Panc1 (cell line): Measurements from ENCODE around the gene SPINT1. TPM values are rescaled to one million over a fixed set of nuclear protein-coding genes. Genes with fewer than 3 reads are reported as not detected.

Source experiments
- ATAC-seq: fragments of 200-7000 bp; cut with Tn5 transposase; 2 replicates; pipeline ENCODE4 v1.9.1; 2020; ENCODE audit warnings: mild to moderate bottlenecking, moderate library complexity
- BruUV-seq: library from RNA; stranded (reverse); fragments of 400-500 nt; replicated peaks from 2 replicates; lab custom pipeline; 2021; lab: Mats Ljungman, UMichigan
- CTCF ChIA-PET: fragments of 300-600 bp; sonication (Branson Sonifier 250); formaldehyde crosslinking; loops from one replicate; lab custom pipeline; 2022; ENCODE audit warnings: antibody characterized with exemption; lab: Charles Lee
- POLR2A ChIA-PET: fragments of 300-600 bp; sonication (Branson Sonifier 250); formaldehyde crosslinking; loops from one replicate; lab custom pipeline; 2022; ENCODE audit warnings: antibody characterized with exemption; lab: Charles Lee
- DNase-seq: peaks from one replicate; pipeline ENCODE4 v3.0.0-alpha.2; 2010; ENCODE audit warnings: low read depth, low spot score
- H3K27ac ChIP-seq: 2 replicates; pipeline ENCODE4 v1.5.1; 2011; ENCODE audit warnings: mild to moderate bottlenecking, low read length, inconsistent platforms
- H3K27me3 ChIP-seq: fragments of 200-500 bp; sonication (Bioruptor generic); 2 replicates; pipeline ENCODE4 v1.6.0; 2014; ENCODE audit warnings: low read length, inconsistent platforms; ENCODE audit not compliant: control insufficient read depth, insufficient read depth
- H3K36me3 ChIP-seq: fragments of 200-500 bp; sonication (Bioruptor generic); 2 replicates; pipeline ENCODE4 v1.5.1; 2014; ENCODE audit warnings: inconsistent platforms, mild to moderate bottlenecking, low read length, moderate library complexity; ENCODE audit not compliant: control insufficient read depth, insufficient read depth
- H3K4me1 ChIP-seq: 2 replicates; pipeline ENCODE4 v1.5.1; 2011; ENCODE audit warnings: inconsistent platforms, mild to moderate bottlenecking, low read length, moderate library complexity; ENCODE audit not compliant: control insufficient read depth, insufficient read depth
- H3K4me3 ChIP-seq, 2 experiments: 2 replicates each; pipeline ENCODE4 v1.5.1; 2011 to 2012; ENCODE audit warnings: low read depth in 2 of 2, low read length in 2 of 2, mild to moderate bottlenecking in 2 of 2, inconsistent platforms in 1 of 2, moderate library complexity in 1 of 2
- H3K9me3 ChIP-seq: fragments of 200-500 bp; sonication (Bioruptor generic); 2 replicates; pipeline ENCODE4 v1.5.1; 2014; ENCODE audit warnings: low read depth, mild to moderate bottlenecking, inconsistent platforms, low read length, moderate library complexity; ENCODE audit not compliant: control insufficient read depth, insufficient read depth
- POLR2AphosphoS5 ChIP-seq: IDR thresholded peaks from 2 replicates; pipeline ENCODE4 v1.6.1; 2012; ENCODE audit warnings: mild to moderate bottlenecking, low read depth, low read length, moderate library complexity
- SIN3A ChIP-seq: IDR thresholded peaks from 2 replicates; pipeline ENCODE4 v1.6.1; 2012; ENCODE audit warnings: low read depth, mild to moderate bottlenecking, low read length, moderate library complexity, borderline replicate concordance; ENCODE audit not compliant: insufficient read depth
- TCF7L2 ChIP-seq: IDR thresholded peaks from 2 replicates; pipeline ENCODE4 v1.6.1; 2011; ENCODE audit warnings: mild to moderate bottlenecking, low read depth, low read length, inconsistent platforms
- in situ Hi-C: cut with HindIII; loops from 2 replicates; pipeline ENCODE4 v1.10.0; 2016; ENCODE audit warnings: low sequenced_read_pairs, low pct_unique_long_range_greater_than_20kb
- intact Hi-C: fragments of 100-400 bp; cut with micrococcal nuclease; formaldehyde crosslinking; loops from one replicate; pipeline ENCODE4 v1.10.0; 2022; ENCODE audit not compliant: unreplicated experiment
- total RNA-seq: library from RNA; stranded (reverse); gene quantifications from one replicate; pipeline ENCODE4 v1.2.1, GENCODE V29; 2021; ENCODE audit not compliant: unreplicated experiment
- TF ChIP-seq, protein P1 (sequence below): fragments of 450-650 bp; IDR thresholded peaks from 2 replicates; pipeline ENCODE4 v1.5.1; 2017; ENCODE audit warnings: mild to moderate bottlenecking
- TF ChIP-seq, protein P2 (sequence below), 2 experiments: IDR thresholded peaks; 2 replicates each; pipeline ENCODE4 v1.6.1; 2011 to 2012; ENCODE audit warnings: low read depth in 2 of 2, control low read depth in 1 of 2, low read length in 1 of 2, mild to moderate bottlenecking in 1 of 2, moderate library complexity in 1 of 2; ENCODE audit not compliant: insufficient read depth in 1 of 2

The SPINT1 gene
- total RNA-seq, 1 experiment from 2014 or later: 32.7 TPM

DNA sequence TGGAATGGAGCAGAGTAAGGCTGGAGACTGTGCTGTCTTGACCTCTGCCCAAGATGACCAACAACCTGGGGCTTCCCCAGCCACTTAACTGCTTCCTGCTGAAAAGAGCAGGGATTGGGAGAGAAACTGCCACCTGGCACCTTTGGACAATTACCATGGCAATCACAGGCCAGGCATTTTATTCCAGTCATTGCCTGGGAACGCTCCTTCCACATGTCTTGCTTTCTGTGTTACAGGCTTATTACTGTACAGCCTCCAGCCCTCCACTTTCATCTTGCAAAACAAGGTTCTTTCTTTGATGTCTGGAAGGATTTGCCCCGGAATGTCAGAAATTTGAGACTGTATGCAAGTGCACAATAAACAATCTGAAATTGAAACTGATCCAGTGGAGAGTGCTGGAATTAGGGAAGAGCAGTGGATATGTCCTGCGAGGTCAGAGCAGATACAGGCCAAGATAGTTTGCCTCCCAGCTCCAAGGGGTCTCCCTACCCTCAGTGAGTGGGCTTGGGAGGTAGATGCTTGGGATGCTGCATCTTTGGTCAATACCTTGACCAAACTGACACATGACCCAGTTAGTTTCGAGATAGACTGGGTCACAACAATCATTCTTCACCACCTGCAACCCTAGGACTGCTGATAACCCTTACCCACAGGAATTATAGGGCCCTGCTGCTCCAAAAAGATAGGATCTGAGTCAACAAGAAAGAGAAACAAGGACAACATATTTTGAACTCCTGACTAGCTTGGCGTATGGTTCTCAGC is 18.0 kb upstream of the SPINT1 start:
- no peaks in the 10 kb centered on the region for H3K36me3 ChIP-seq
- H3K27me3 ChIP-seq: no peaks in the 10 kb centered on the region
- in situ Hi-C loops: no loop called here
- DNase-seq (no peak), ATAC-seq (peak; percentile 72)
- POLR2A ChIA-PET: no interaction called here
- no peak overlapping the region for H3K4me3 ChIP-seq
- TF ChIP-seq POLR2AphosphoS5 (no peak), TCF7L2 (peak; percentile 94)
- TF ChIP-seq, protein P1, sequence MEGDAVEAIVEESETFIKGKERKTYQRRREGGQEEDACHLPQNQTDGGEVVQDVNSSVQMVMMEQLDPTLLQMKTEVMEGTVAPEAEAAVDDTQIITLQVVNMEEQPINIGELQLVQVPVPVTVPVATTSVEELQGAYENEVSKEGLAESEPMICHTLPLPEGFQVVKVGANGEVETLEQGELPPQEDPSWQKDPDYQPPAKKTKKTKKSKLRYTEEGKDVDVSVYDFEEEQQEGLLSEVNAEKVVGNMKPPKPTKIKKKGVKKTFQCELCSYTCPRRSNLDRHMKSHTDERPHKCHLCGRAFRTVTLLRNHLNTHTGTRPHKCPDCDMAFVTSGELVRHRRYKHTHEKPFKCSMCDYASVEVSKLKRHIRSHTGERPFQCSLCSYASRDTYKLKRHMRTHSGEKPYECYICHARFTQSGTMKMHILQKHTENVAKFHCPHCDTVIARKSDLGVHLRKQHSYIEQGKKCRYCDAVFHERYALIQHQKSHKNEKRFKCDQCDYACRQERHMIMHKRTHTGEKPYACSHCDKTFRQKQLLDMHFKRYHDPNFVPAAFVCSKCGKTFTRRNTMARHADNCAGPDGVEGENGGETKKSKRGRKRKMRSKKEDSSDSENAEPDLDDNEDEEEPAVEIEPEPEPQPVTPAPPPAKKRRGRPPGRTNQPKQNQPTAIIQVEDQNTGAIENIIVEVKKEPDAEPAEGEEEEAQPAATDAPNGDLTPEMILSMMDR: no peak
- H3K9me3 ChIP-seq: no peaks in the 10 kb centered on the region
- intact Hi-C loops: no loop called here
- no TSS peak for BruUV-seq
- H3K4me1 ChIP-seq: peaks cover 29% of the 10 kb centered on the region
- CTCF ChIA-PET: no interaction called here
- H3K27ac ChIP-seq: peak overlapping the region; percentile 53

DNA sequence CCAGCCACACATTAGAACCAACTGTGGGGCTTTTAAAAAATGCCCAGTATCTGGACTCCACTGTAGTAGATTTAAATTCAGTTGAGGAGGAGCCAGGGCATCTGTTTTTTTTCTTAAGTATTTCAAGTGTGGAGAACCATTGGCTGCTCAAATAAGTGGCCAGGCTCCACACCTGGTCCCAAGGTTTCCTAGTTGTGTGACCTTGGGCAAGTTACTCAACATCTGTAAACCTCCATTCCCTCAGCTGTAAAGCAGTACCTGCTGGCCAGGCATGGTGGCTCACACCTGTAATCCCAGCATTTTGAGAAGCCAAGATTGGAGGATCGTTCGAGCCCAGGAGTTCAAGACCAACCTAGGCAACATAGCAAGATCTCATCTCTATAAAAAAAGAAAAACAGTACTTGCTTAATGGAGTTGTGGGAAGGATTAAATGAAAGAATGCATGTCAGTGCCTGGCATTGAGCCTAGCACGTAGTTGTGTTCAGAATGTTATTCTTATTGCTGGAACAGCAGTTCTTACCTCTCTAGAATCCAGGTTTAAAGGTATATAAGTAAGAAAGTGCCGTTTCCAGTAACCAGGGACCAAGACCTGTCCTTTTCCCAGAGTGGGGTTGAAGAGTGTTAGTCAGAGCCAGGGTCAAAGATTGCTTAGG is 17.3 kb upstream of the SPINT1 start:
- BruUV-seq: no TSS peak
- DNase-seq: no peak
- Histone ChIP-seq H3K27ac (peak overlapping the region; percentile 49), H3K36me3 (no peaks in the 10 kb centered on the region), H3K4me3 (no peak overlapping the region), H3K9me3 (no peaks in the 10 kb centered on the region), H3K4me1 (peaks cover 29% of the 10 kb centered on the region), H3K27me3 (no peaks in the 10 kb centered on the region)
- POLR2A ChIA-PET: no interaction called here
- CTCF ChIA-PET: no interaction called here
- TF ChIP-seq TCF7L2: no peak
- no peak for TF ChIP-seq POLR2AphosphoS5
- TF ChIP-seq, protein P2, sequence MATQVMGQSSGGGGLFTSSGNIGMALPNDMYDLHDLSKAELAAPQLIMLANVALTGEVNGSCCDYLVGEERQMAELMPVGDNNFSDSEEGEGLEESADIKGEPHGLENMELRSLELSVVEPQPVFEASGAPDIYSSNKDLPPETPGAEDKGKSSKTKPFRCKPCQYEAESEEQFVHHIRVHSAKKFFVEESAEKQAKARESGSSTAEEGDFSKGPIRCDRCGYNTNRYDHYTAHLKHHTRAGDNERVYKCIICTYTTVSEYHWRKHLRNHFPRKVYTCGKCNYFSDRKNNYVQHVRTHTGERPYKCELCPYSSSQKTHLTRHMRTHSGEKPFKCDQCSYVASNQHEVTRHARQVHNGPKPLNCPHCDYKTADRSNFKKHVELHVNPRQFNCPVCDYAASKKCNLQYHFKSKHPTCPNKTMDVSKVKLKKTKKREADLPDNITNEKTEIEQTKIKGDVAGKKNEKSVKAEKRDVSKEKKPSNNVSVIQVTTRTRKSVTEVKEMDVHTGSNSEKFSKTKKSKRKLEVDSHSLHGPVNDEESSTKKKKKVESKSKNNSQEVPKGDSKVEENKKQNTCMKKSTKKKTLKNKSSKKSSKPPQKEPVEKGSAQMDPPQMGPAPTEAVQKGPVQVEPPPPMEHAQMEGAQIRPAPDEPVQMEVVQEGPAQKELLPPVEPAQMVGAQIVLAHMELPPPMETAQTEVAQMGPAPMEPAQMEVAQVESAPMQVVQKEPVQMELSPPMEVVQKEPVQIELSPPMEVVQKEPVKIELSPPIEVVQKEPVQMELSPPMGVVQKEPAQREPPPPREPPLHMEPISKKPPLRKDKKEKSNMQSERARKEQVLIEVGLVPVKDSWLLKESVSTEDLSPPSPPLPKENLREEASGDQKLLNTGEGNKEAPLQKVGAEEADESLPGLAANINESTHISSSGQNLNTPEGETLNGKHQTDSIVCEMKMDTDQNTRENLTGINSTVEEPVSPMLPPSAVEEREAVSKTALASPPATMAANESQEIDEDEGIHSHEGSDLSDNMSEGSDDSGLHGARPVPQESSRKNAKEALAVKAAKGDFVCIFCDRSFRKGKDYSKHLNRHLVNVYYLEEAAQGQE (IDR thresholded peaks at IDR 0.05; ENCODE audit: insufficient read depth in 1 of 2, low read depth in 2 of 2, low read length in 1 of 2): no peak
- TF ChIP-seq, protein P1: no peak
- TF ChIP-seq SIN3A: no peak
- intact Hi-C loops: no loop called here
- ATAC-seq: no peak
- in situ Hi-C loops: no loop called here
